BE2C (cell line): ENCODE data around the gene DMC1.
"Not testable (repeated sequence)": the region's sequence is repeated elsewhere in the genome, so short reads cannot be mapped to it uniquely, and the experiment has no call there.

ENCODE experiments used
- DNase-seq: peaks from one replicate; pipeline ENCODE4 v3.0.0-alpha.2; 2020
- H3K27me3 ChIP-seq: fragments of 250-450 bp; sonication (Bioruptor Pico); 2 replicates; pipeline ENCODE4 v1.5.1; 2020; ENCODE audit warnings: mild to moderate bottlenecking
- H3K36me3 ChIP-seq: fragments of 250-450 bp; sonication (Bioruptor Pico); 2 replicates; pipeline ENCODE4 v1.5.1; 2020; ENCODE audit warnings: mild to moderate bottlenecking
- H3K4me1 ChIP-seq: fragments of 250-450 bp; sonication (Bioruptor Pico); 2 replicates; pipeline ENCODE4 v1.5.1; 2020
- H3K4me3 ChIP-seq: 2 replicates; pipeline ENCODE4 v1.5.1; 2011; ENCODE audit warnings: low read depth, low read length
- H3K9me3 ChIP-seq: fragments of 250-450 bp; sonication (Bioruptor Pico); 2 replicates; pipeline ENCODE4 v1.5.1; 2020
- TF ChIP-seq, protein P1 (sequence below): IDR thresholded peaks from 2 replicates; pipeline ENCODE4 v1.5.1; 2012; ENCODE audit warnings: mild to moderate bottlenecking, low read depth, low read length

Gene DMC1

DNA sequence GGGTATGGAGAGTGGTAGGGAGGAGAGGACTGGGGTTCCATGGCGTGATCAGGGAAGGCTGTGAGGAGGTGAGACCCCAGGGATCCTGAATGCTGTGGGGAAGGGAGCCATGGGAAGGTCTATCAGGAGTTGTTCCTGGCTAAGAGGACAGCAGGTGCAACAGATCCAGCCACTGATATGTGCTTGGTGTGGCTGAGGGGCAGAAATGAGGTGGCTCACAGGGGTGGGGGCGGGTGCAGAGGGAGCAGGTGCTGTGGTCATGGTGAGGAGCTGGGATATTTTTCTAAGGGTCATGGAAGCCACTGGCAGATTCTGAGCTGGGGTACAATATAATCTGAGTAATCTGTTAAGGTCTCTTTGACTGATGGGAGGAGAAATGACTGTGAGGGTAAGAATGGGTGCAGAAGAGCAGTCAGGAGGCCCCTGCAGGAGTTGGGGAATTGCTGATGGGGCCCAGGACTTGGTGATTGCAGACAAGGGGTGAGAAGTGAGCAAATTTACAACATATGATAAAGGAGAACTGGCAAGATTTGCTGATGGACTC, 31.3 kb upstream of the DMC1 start:
- TF ChIP-seq, protein P1, sequence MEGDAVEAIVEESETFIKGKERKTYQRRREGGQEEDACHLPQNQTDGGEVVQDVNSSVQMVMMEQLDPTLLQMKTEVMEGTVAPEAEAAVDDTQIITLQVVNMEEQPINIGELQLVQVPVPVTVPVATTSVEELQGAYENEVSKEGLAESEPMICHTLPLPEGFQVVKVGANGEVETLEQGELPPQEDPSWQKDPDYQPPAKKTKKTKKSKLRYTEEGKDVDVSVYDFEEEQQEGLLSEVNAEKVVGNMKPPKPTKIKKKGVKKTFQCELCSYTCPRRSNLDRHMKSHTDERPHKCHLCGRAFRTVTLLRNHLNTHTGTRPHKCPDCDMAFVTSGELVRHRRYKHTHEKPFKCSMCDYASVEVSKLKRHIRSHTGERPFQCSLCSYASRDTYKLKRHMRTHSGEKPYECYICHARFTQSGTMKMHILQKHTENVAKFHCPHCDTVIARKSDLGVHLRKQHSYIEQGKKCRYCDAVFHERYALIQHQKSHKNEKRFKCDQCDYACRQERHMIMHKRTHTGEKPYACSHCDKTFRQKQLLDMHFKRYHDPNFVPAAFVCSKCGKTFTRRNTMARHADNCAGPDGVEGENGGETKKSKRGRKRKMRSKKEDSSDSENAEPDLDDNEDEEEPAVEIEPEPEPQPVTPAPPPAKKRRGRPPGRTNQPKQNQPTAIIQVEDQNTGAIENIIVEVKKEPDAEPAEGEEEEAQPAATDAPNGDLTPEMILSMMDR: no peak
- no peaks in the 10 kb centered on the region for H3K27me3 ChIP-seq
- H3K9me3 ChIP-seq: no peaks in the 10 kb centered on the region
- H3K4me3 ChIP-seq: no peak overlapping the region
- no peaks in the 10 kb centered on the region for H3K36me3 ChIP-seq
- H3K4me1 ChIP-seq: no peaks in the 10 kb centered on the region
- DNase-seq: no peak

DNA sequence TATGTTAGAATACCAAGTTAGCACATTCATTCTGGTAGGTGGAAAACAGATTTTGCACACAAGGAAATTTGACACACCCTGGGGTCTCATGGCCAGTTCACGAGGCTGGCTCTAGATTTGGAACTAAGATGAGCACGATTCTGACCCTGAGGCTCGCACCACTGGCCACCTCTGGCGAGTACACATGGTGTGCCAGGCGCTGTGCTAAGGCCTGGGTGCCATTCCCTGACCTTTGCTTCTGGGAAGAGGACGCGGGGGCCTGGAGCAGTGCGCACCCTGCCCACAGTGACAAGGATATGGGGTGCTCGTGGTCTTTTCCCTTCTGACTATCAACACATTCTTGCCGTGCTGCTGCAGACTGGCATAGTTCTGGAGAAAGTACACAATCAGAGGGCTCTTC, 29.5 kb upstream of the DMC1 start:
- no peak for DNase-seq

DNA sequence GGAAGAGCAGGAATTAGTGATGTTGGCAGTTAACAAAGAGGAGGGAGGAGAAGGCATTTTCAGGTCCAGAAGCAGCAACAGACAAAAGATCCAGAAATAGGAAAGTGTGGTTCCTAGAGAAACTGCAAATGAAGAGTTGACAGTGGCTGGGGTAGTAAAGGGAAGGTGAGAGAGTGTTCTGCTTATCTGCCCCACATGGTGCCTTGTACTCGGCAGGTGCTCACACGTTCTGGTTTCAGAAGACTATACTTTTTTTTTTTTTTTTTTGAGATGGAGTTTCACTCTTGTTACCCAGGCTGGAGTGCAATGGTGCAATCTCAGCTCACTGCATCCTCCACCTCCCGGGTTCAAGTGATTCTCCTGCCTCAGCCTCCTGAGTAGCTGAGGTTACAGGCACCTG, 12.9 kb upstream of the DMC1 start:
- not testable (repeated sequence) for H3K36me3 ChIP-seq, H3K4me3 ChIP-seq, H3K27me3 ChIP-seq, H3K9me3 ChIP-seq, DNase-seq, H3K4me1 ChIP-seq

More for the DNA sequence above, 29.5 kb upstream of the DMC1 start:
- Histone ChIP-seq H3K4me3 (no peak overlapping the region), H3K9me3 (no peaks in the 10 kb centered on the region), H3K27me3 (no peaks in the 10 kb centered on the region), H3K36me3 (no peaks in the 10 kb centered on the region), H3K4me1 (no peaks in the 10 kb centered on the region)
- TF ChIP-seq, protein P1: no peak

DNA sequence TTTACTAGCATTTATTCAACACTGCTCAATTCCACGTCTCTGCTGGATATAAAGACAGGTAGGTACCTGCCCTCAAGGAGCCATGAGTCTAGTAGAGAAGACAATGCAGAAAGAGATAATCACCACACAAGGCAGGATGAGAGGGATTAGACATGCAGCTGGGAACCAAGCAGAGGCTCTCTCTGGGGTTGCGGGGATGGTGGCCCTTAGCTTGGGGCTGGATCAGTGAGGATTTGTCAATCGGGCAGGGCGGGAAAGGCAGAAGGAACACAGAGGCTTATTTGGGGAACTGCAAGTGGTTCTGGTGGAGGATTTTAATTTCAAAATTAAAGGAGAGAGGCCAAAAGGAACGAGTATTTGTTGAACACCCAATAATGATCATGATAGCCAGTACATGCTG, 8.5 kb upstream of the DMC1 start:
- H3K36me3 ChIP-seq: no peaks in the 10 kb centered on the region
- H3K27me3 ChIP-seq: no peaks in the 10 kb centered on the region; the same call in 1 of the 2 replicates
- H3K9me3 ChIP-seq: no peaks in the 10 kb centered on the region
- TF ChIP-seq, protein P1: no peak
- DNase-seq: no peak
- H3K4me1 ChIP-seq: no peaks in the 10 kb centered on the region
- H3K4me3 ChIP-seq: no peak overlapping the region

DNA sequence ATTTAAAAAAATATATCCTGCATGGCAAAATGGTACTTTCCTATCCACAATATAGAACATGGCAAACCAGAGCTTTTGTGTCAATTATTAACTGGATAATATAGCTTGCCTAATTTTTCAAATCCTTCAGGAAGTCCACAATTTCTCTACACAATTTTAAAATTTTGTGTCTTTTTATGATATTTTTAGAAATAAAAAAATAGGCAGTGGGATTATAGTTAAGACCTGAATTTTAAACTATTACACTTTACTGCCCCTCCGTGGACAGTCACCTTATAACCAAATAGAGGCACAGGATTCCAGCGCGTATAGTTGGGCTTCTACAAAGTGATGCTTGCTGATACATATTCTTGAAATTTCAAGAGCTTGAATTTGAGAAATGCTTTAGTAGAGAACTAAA, 2.1 kb upstream of the DMC1 start:
- TF ChIP-seq, protein P1: peak; percentile 64
- no peak overlapping the region for H3K4me3 ChIP-seq
- no peaks in the 10 kb centered on the region for H3K36me3 ChIP-seq
- H3K4me1 ChIP-seq: peaks cover 3% of the 10 kb centered on the region
- peak; percentile 39 for DNase-seq
- no peaks in the 10 kb centered on the region for H3K9me3 ChIP-seq
- H3K27me3 ChIP-seq: no peaks in the 10 kb centered on the region; the same call in 1 of the 2 replicates

DNA sequence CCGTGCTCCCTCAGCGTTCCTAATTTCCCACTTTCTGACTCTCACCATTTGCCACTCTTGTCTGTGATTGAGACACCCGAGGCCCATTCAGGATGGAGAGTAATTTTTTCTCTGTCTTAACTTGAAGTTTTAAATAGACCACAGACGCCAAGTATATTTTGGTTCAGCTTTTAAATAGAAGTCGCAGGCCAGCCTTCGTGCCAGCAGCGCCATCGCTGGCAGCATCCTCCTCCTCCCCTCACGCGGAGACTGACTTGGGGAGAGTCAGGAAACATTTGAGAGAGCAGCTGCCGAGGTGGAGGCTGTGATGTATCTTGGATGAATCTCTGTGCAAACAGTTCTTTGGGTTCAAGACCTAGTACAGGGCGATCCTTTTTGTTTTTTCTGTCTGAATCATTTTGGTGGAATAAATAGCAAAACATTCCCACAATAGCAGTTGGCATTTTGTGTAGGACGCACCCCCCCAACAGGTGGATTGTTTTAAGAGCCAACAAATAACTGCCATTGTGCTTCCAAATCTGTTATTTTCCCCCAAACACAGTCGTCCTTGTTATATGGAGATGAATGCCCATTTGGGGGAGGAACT, 889 bp upstream of the DMC1 start:
- peak; percentile 37 for DNase-seq
- TF ChIP-seq, protein P1: peak; percentile 8; the same call in 1 of the 2 replicates

More for the DNA sequence above, 889 bp upstream of the DMC1 start:
- Histone ChIP-seq H3K4me1 (peaks cover 4% of the 10 kb centered on the region), H3K4me3 (peak overlapping the region; percentile 71), H3K27me3 (no peaks in the 10 kb centered on the region; the same call in 1 of the 2 replicates), H3K36me3 (no peaks in the 10 kb centered on the region), H3K9me3 (no peaks in the 10 kb centered on the region)
